Prostate gland (tissue), 2 donors: Measurements from ENCODE around the gene RMDN2. TPM values are rescaled to one million over a fixed set of nuclear protein-coding genes. Genes with fewer than 3 reads are reported as not detected.
A peak's percentile ranks its signal among the peaks of the same experiment; 100 is the strongest.

Source experiments
- DNase-seq: peaks from one replicate; pipeline ENCODE4 v3.0.0-alpha.2; 2019; ENCODE audit warnings: low spot score
- H3K27ac ChIP-seq, 2 donors: fragments of 200-600 bp; sonication (generic); 2 replicates each; pipeline ENCODE4 v1.5.1; 2017 to 2019
- H3K27me3 ChIP-seq: fragments of 200-600 bp; sonication (generic); replicated peaks from 2 replicates; pipeline ENCODE4 v1.5.1; 2019; ENCODE audit not compliant: insufficient read depth
- H3K36me3 ChIP-seq, 2 donors: fragments of 200-600 bp; sonication (generic); 1 replicate in 1 of 2; 2 replicates in 1 of 2; pipeline versions ENCODE4 v1.5.1 to v1.8.1; 2017 to 2019
- H3K4me1 ChIP-seq: fragments of 200-600 bp; sonication (generic); replicated peaks from 2 replicates; pipeline ENCODE4 v1.5.1; 2019
- H3K4me3 ChIP-seq, 2 donors: fragments of 200-600 bp; sonication (generic); 2 replicates each; pipeline ENCODE4 v1.5.1; 2017 to 2019
- H3K9me3 ChIP-seq: fragments of 200-600 bp; sonication (generic); 2 replicates; pipeline ENCODE4 v1.5.1; 2017
- CTCF ChIP-seq, 4 experiments: fragments of 200-600 bp in 2 of 4; fragments of 450-650 bp in 2 of 4; sonication (generic) in 2 of 4; IDR thresholded peaks; 1 replicate in 3 of 4; 2 replicates in 1 of 4; pipeline ENCODE4 v1.5.1; 2016 to 2019; ENCODE audit warnings: antibody characterized with exemption in 4 of 4, mild to moderate bottlenecking in 2 of 4, moderate library complexity in 2 of 4
- POLR2A ChIP-seq: fragments of 450-650 bp; IDR thresholded peaks from one replicate; pipeline ENCODE4 v1.6.1; 2016; ENCODE audit warnings: antibody characterized with exemption, mild to moderate bottlenecking
- POLR2AphosphoS5 ChIP-seq: sonication (generic); formaldehyde crosslinking; IDR thresholded peaks from one replicate; pipeline ENCODE4 v1.6.1; 2017; ENCODE audit warnings: antibody characterized with exemption
- WGBS: methylation state at CpG from one replicate; pipeline ENCODE4 v1.1.5; 2018; 5-methylcytosine and 5-hydroxymethylcytosine counted together
- intact Hi-C: fragments of 100-400 bp; cut with DNase I; formaldehyde crosslinking; loops from one replicate; pipeline ENCODE4 v1.14.2; 2022
- total RNA-seq, 2 donors: library from RNA; depleted of rRNA; stranded (reverse); fragments of >200 nt; gene quantifications; one replicate each; pipeline ENCODE4 v1.1.0, GENCODE V29; 2016

The RMDN2 gene
- total RNA-seq, 2 donors from 2014 or later: 9.0 to 9.2 TPM

DNA sequence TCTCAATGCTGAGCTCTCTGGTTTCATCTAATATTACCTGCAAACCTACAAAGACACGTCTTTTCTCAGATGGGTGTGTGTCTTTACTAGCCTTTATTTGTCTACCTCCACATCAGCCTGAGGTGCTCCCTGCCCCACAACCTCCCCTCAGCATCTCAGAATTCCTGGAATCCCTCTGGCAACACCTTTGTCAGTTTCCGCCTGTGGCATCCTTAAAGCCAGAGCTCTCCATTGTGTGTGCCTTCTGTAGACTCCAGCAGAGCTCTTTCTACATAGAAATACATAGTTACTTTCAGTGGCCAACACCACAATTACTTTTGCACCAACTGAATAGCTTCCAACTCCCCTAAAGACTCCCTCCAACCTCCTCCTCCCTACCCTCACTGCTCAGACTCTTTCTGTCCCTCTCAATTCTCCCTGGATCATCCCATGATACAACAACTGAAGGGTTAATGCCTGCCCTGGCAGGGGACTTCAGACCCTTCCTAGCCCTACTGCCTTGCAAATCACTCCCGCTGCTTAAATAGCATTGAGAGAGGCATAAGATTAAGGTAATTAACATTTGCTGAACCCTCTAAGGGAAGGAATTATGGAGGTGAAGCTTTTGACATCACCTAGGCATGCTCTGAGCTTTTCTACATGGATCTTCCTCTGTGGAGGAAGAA is 39.6 kb upstream of the RMDN2 start:
- Histone ChIP-seq H3K27ac (no peak overlapping the region), H3K4me3 (no peak overlapping the region), H3K36me3 (no peaks in the 10 kb centered on the region), H3K9me3 (no peaks in the 10 kb centered on the region), H3K27me3 (no peaks in the 10 kb centered on the region), H3K4me1 (no peaks in the 10 kb centered on the region)
- intact Hi-C loops: no loop called here
- TF ChIP-seq POLR2AphosphoS5: no peak
- TF ChIP-seq CTCF (IDR thresholded peaks at IDR 0.05): no peak
- no peak for DNase-seq
- WGBS: 72% methylated on average over 3 of the region's 3 CpGs

- no peak for DNase-seq
- TF ChIP-seq CTCF (IDR thresholded peaks at IDR 0.05): no peak
- no peak for TF ChIP-seq POLR2A
- TF ChIP-seq POLR2AphosphoS5: no peak
- H3K9me3 ChIP-seq: no peaks in the 10 kb centered on the region
- H3K27me3 ChIP-seq: no peaks in the 10 kb centered on the region
- no peaks in the 10 kb centered on the region for H3K4me1 ChIP-seq
- 90% methylated on average over 5 of the region's 5 CpGs for WGBS
- H3K4me3 ChIP-seq: no peak overlapping the region
- H3K27ac ChIP-seq: no peak overlapping the region
- intact Hi-C loops: no loop called here
- no peaks in the 10 kb centered on the region for H3K36me3 ChIP-seq
Measured at GRCh38 chr2:37886745-37887144, 38.3 kb upstream of the RMDN2 start.

GRCh38 chr2:37887286-37887685 is 37.8 kb upstream of the RMDN2 start:
- no peaks in the 10 kb centered on the region for H3K9me3 ChIP-seq
- no peak overlapping the region for H3K4me3 ChIP-seq
- no peak for TF ChIP-seq POLR2A
- no peak for TF ChIP-seq CTCF (IDR thresholded peaks at IDR 0.05)
- TF ChIP-seq POLR2AphosphoS5: no peak
- no peaks in the 10 kb centered on the region for H3K4me1 ChIP-seq
- H3K27ac ChIP-seq: no peak overlapping the region
- no peaks in the 10 kb centered on the region for H3K27me3 ChIP-seq
- DNase-seq: no peak
- 65% methylated on average over 4 of the region's 4 CpGs for WGBS
- no peaks in the 10 kb centered on the region for H3K36me3 ChIP-seq
- intact Hi-C loops: no loop called here

DNA sequence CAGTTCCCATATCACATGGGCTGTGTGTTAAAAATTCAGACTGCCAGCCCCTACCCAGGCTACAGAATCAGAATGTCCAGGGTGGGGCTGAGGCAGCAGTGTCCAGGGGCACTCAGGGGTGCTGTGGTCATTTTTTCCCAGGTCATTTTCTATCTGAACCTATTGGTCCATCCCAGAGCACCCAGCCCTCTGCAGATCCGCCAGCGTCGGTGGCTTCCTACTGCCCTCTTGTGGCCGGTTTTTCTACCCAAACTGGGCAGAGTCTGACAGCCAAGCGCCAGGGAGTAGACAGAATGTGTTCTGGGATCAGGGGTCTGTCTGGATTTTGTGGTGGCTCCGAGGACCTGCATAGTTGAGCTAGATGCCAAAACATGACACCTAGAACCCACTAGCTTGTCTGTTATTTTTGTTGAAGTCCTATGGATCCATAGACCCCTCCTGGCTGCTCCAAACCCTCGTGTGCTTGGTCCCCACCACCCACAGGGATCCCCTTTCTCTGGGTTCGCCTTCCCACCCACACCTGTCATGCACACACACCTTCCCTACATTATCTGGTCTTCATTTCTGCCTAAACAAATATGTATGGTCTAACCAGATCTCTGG is 34.1 kb upstream of the RMDN2 start:
- 24% methylated on average over 8 of the region's 8 CpGs for WGBS
- H3K36me3 ChIP-seq: no peaks in the 10 kb centered on the region
- no peaks in the 10 kb centered on the region for H3K4me1 ChIP-seq
- peak; percentile 44 for DNase-seq
- TF ChIP-seq POLR2A: no peak
- TF ChIP-seq CTCF (IDR thresholded peaks at IDR 0.05): peak; percentile 60 to 71 (median 62)
- no peak overlapping the region for H3K27ac ChIP-seq
- intact Hi-C loops: loop anchor here (5.0 kb wide), 1 partner anchor 494 kb away; no protein-coding TSS in a partner anchor
- H3K27me3 ChIP-seq: no peaks in the 10 kb centered on the region
- H3K9me3 ChIP-seq: no peaks in the 10 kb centered on the region
- H3K4me3 ChIP-seq: no peak overlapping the region

- intact Hi-C loops: loop anchor here (5.0 kb wide), 1 partner anchor 495 kb away; no protein-coding TSS in a partner anchor
Measured at GRCh38 chr2:37891846-37892435, 33.1 kb upstream of the RMDN2 start.

More at GRCh38 chr2:37891846-37892435, 33.1 kb upstream of the RMDN2 start:
- TF ChIP-seq POLR2AphosphoS5 (no peak), POLR2A (no peak), CTCF (IDR thresholded peaks at IDR 0.05) (no peak)
- no peaks in the 10 kb centered on the region for H3K36me3 ChIP-seq
- H3K4me3 ChIP-seq: no peak overlapping the region
- no peaks in the 10 kb centered on the region for H3K9me3 ChIP-seq
- DNase-seq: no peak
- whole genome bisulfite sequencing: 54% methylated on average over 5 of the region's 5 CpGs
- H3K27ac ChIP-seq: no peak overlapping the region
- no peaks in the 10 kb centered on the region for H3K27me3 ChIP-seq
- H3K4me1 ChIP-seq: no peaks in the 10 kb centered on the region
